SIG-M5 treated with dmso at 0.1 percent for 504 hours (cell line): ENCODE measurements around the gene AVL9.

Source experiments
- DNase-seq: peaks from one replicate; lab custom pipeline; 2025; ENCODE audit not compliant: unreplicated experiment; lab: John Stamatoyannopoulos, UW

Gene AVL9

DNA sequence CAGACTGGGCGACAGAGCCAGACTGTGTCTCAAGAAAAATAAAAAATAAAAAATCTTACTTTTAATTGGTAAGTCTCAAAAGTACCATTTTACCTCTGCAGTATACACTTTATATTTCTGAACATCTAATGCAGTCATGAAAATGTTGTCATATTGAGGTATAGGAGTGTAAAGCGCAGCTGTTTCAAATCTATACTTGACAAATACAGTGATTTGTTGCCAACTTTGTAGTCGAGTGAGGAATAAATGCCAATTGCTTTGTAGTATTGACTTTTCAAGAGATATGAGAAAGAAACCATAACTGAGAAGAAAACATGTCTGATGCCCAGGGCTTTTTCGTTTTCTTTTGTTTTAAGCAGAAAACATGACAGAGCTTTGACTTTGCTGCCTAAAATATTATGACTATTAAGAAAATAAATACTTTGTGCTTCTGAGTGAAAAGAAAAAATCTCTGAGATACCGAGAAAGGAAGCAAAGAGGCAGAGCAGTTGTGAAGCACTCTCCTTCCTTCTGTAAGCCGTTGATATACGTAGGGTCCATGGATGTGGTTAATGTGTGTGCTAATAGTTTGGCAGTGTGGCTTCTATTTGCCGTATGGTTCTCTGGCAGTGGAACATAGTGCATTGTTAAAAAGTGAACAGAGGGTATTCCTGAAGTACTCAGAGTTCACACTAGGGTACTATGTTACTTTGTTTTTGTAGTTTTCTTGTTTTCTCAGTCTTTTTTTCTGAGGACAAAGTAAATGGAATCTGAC is 38.2 kb downstream of the AVL9 start:
- DNase-seq: no peak

DNA sequence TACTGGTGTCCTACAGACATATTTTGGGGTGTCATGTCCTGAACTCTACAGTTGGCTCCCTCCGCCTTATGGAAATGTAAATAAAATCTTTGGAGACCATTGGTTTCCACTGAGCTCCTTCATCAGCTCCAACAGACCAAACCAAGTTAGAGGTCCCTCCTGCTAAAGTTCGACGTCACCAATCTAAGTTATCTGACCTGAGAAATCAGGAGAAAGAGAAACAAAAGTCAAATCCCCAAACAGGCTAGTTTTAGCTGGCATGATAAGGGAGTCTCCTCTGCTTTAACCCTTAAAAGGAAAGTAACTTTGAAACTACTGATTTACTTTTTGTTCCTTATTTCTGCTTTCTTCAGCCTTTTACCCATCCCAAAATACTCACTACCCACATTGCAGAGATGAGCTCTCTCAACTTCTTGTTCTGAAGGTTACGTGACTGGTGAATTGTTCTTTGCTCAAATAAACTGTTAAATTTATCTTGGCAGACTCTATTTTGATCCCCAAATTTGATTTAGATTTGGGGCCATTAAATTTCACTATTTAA is 39.9 kb downstream of the AVL9 start:
- peak; percentile 53 for DNase-seq

DNA sequence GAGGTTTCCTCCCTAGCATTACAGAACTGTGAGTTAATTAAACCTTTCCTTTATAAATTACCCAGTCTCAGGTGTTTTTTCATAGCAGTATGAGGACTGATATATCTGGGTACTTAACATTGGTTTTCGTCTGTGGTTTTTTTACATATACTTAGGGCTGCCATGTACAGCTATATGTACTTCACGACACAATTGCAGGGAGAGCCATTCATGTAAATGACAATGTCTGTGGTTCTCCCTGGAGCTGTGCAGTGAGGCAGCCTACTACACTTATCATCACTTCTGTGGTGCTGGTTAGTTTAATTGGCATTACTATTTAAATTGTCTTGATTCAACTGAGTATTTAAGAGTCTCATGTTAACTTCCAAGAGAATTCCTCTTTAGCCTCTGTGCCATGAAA is 40.7 kb downstream of the AVL9 start:
- DNase-seq: no peak

DNA sequence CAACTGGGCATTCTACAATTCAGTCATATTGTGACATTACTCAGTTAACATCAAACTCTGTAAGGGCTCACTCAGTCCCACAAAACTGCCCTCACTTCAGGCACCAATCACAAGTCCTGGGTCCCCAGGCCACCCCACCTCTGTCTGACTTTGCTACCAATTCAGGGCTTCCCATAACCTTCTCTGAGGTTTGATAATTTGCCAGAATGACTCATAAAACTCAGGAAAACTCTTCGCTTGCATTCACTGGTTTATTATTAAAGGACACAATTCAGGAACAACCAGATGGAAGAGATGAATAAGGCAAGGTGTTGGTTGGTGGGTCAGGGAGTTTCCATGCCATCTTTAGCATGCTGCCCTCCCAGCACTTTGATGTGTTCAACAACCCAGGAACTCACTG is 41.3 kb downstream of the AVL9 start:
- DNase-seq: no peak

DNA sequence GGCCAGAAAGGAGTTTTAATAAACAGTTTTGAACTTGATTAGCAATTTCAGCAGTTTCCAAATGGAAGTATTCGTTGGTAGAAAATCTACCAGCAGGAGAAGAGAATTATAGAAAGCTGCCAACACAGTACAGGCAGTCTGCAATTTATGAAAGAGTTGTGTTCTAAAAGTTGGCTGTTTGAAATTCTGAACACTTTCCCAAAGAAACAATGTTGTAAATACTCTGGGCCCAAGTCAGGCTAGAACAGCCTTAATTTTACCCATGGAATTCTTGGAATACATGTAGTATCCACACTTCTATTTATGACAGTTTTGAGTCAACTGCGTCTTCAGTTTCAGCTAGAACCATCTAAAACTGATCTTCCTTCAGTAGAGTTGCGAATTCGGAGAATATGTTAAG is 42.5 kb downstream of the AVL9 start:
- no peak for DNase-seq

DNA sequence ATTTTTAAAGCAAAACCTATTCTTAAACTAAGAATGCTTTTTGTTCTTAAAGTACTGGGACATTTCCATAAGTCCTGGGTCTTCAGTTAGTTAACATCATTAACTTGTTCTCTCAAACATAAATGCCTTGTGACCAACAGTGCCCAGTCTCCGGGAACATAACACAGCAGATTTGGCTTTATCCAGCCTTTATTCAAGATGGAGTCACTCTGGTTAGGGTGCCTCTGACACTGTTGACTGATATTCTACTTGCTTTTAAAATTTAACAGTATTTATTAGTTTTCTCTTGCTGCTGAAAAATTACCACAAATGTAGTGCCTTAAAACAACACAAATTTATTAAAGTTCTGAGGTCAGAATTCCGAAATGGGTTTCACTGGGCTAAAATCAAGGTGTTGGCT is 44.1 kb downstream of the AVL9 start:
- DNase-seq: no peak

DNA sequence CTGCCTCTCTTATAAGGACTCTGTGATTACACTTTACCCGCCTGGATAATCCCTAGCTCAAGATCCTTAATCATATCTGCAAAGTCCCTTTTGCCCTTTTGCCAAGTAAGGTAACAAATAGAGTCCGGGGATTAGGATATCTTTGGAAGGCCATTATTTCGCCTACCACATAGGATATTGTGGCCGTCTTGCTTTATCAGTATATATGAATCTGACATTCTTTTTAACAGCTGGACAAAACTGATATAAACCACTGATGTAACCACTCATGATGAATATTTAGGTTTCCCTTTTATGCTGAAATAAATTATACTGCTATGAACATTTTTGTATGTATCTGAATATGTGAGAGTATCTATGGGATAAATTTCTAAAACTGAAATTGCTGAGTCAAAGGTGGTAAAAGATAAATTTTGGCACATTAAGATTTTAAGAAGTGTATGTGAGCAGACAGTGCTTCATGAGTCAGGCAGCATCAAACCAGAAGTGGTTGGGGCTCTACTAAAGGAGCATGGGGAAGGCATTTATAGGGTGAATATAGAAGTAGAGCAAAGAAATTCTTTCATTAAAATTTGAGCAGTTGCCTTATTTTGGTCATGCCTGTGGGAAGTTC is 44.7 kb downstream of the AVL9 start:
- no peak for DNase-seq

DNA sequence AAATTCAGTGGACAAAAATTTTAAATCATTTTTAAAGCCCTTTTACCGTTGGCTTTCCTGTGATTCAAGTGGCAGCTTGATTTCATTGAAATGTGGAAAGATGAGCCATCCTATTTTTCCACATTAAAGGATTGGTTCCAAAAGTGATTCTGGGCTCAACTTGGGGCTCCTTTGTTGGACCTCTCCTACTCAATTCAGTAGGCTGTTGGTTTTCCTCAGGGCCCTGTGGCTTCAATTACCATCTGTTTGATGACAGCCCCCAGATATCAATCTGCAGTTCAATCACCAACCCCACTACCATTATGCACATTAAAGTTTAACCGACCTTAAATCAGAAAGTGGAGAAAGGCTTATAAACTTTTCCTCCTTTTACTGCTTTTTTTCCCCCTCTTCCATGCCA is 47.3 kb downstream of the AVL9 start:
- no peak for DNase-seq

DNA sequence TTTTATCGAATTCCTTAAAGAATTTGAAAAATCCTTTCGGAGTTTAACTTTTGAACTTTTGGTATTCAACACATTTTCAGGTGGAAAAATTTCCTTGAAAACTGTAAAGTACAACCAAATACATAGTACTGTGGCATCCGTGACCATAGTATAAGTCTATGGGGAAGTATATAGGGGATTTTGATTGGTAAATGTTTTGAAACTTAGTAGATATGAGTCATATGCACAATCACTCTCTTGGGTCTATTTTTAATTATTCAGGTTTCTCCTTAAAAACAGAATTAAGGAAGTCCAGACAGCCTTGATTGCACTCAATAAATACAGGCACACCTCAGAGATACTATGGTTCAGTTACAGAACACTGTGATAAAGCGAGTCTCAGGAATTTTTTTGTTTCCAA is 64.2 kb downstream of the AVL9 start:
- DNase-seq: peak; percentile 51

DNA sequence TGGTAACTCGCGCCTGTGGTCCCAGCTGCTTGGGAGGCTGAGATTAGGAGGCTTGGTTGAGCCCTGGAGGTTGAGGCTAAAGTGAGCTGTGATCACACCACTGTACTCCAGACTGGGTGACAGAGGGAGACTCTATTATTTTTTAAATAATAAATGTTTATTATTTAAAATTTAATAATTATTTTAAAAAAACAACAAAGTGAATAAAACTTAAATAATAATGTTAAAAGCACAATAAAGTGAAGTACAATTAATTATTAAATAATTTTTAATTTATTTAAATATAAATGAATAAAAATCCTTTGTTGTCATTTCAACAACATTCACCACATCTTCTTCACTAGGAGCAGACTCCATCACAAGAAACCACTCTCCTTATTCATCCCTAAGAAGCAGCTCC is 64.8 kb downstream of the AVL9 start:
- no peak for DNase-seq

DNA sequence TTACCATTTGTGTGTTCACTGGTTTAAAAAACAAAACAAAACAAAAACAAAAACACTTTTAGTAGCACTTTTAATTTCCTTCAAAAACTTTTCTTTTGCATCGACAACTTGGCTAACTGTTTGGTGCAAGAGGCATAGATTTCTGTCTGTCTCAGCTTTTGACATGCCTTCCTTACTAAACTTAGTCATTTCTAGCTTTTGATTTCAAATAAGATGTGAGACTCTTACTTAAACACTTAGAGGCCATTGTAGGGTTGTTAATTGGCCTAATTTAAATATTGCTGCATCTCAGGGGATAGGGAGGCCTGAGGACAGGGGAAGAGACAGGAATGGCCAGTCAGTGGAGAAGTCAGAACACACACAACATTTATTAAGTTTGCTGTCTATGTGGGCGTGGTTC is 66.3 kb downstream of the AVL9 start:
- DNase-seq: no peak

DNA sequence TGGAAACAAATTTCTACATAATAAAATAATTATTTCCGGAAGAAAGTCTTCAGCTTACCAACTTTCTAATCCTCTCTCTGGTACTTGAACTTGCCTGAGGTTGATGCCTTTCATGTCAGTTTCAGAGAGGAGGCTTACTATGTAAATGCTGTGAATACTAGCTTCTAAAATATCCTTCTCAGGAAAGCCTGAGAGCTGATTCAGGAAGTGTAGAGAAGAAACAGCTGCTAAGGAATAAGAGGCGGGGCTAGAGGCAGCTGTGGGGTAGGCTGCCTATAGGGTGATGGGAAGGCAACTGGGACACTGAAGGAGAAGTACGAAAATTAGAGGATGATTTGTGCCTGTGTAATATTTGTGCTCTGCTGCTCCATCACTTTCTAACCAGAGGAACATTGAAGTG is 69.3 kb downstream of the AVL9 start:
- DNase-seq: no peak

DNA sequence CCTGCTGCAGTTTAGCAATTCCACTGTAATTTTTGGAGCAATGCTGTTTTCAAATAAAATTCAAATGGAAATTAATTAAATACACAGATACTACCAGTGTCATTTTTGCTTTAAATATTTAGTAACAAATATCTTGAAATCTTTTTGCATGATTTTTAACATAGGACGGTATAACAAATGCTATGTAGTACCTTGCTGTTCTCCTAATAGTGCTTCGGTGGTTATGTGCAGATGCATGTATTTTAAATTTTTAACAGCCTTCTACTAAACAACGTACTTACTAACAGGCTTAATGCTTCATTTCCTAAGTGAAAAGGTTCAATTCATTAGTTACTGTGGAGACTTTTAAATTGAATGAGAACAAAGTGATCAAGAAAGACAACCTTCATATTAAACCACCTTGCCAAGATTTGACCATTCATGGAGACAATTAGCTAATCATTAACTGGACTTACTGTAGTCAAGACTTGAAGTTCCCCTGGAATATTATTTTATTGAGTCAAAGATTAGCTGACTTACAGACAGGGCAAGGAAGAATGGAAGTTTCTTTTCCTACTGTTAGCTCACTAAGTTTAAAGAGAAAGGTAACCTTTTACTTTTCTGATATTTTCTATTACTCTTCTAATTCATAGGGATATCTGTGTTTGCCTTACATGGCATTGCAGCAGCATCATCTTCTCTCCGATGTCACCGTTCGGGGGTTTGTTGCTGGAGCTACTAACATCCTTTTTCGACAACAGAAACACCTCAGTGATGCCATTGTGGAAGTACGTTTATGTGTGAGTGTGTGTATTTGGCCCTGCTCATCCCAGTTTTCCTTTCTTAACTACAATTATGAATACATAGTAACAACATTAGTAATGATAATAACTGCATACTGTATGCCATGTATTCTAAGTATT is 74.3 kb downstream of the AVL9 start:
- no peak for DNase-seq

DNA sequence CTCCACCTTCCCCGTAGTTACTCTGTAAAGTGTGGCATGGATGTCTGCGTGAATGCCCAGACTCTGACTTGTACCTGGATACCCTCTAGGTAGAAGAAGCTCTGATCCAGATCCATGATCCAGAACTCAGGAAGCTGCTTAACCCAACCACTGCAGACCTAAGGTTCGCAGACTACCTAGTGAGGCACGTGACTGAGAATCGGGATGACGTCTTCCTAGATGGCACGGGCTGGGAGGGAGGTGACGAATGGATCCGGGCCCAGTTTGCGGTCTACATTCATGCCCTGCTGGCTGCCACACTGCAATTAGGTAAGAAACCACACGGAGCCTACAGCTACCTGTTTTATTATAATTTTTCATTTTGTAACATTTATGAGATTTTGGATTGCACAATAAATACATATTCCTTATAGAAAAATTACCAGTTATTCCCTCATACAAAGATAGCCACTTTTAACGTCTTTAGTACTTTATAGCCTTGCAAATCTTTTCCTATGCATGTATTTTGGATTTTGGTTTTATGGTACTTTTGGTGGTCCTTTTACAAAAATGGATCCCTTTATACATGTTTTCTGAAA is 77.9 kb downstream of the AVL9 start:
- no peak for DNase-seq

DNA sequence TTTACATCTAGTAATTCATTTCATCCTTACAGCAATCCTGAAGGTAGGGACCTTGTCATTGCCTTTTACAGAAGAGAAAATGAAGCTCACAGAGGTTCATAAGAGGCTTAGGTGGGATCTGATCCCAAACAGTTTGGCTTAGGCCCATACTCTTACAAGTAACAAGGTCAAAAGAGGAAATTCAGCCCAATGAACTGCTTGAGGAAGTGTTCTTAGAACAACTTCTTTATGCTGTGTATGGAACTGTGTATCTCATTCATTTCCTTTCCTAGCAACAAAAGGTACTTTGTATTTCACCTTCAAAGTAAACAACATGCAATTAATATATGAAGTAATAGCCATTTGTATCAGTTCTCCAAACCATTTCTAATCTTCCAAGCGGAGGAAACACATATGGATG is 79.3 kb downstream of the AVL9 start:
- DNase-seq: no peak

DNA sequence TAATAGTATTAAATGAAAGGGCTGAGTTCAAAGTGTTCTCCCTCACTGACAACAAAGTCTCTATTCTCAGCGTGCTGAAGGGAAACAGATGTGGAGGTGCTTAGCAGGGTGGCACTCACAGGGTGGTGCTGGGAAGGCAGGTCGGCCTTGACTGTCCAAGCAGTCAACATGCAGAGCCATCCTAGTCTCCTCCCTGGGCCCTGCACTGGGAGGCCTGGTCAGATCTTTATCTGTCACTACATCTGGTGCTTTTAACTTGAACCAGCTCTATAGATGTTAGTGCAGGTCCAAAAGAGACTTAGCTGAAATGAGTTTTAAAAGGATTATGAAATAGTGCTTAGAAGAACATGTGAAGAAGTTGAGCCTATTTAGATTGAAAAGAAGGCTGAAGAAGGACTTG is 82.1 kb downstream of the AVL9 start:
- DNase-seq: no peak

DNA sequence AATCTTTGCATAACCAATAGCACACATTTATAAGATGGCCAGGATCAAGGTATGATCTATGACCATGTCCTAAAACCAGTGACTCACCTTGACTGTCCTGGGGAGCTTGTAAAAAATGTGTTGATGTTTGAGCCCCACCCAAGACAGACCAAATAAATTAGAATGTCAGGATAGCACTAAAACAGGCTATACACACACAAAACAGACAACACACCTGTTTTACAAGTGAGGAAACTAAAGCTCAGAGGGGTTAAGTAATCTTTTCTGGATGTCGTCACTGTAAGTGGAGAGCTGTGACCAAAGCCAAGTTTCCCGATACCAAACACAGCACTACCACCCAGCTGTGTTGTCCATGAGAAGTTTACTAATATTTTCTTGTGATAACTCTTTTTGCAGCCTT is 84.5 kb downstream of the AVL9 start:
- no peak for DNase-seq

DNA sequence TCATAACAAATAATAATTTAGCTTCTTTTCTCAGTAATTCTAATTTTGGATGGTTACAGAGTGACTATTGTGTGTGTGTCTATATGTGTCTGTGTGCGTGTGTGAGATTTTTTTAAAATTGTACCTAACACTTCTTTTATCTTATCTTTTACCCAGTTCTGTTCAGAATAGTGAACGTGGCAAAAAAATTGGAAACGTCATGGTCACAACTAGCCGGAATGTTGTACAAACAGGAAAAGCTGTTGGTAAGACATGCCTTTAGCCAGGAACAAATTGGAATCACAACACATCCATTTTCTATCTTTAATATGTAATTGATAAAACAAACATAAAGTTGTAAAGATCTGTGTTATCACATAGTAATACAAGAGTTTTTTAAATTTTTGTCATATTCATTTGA is 85.4 kb downstream of the AVL9 start:
- DNase-seq: no peak

DNA sequence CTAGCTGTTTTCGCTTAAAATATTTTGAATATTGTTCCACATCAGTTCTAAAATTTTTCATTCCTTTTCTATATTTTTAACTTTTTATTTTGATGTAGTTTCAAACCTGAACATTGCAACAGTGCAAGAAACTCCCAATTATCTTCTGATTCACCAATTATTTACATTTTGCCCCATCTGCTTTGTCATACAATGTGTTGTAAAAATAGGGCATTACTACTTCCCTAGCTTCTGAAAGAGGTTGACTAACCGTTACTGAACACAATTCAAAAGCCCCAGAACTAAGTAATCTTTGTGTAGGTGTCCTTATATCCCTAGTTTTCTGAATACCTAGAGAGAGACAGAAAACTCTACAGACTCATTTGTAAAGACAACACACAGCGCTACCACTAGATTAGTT is 86.7 kb downstream of the AVL9 start:
- DNase-seq: no peak

DNA sequence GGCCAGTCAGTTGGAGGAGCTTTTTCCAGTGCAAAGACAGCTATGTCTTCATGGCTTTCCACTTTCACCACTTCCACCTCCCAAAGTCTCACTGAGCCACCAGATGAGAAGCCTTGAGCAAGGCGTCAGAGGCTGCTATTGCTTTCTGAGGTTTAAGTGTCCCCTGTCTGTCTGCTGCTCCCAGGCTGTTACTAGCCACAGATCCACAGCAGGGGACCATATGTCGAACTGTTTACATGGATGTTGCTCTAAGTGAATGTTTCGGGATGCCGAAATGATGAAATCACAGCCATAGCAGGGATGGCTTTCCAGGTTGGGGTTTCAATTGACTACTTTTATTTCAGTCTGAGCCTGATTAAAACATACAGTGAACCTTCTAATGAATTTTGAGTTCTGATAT is 88.5 kb downstream of the AVL9 start:
- no peak for DNase-seq
